ENCODE data around the gene NGFR.

The NGFR gene

DNA sequence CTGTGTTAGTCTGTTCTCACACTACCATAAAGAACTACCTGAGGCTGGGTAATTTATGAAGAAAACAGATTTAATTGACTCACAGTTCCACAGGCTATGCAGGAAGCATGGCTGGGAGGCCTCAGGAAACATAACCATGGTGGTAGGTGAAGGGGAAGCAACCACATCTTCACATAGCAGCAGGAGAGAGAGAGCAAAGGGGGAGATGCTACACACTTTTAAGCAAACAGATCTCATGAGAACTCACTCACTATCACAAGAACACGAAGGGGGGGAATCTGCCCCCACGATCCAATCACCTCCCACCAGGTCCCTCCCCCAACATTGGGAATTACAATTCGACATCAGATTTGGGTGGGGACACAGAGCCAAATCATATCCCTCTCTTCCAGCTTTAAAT is 48.8 kb downstream of the NGFR start:
- Histone ChIP-seq H3K4me3 (ENCODE audit: low read depth, low read length) (no peak overlapping the region), H3K36me3 (replicated peaks) (no peaks in the 10 kb centered on the region), H3K27ac (no peak overlapping the region), H3K27me3 (replicated peaks) (peaks cover 9% of the 10 kb centered on the region)
- in situ Hi-C loops (cut with HindIII; ENCODE audit: low pct_ligation_motif_present, low sequenced_read_pairs), result no loop called here
- TF ChIP-seq, protein P1, sequence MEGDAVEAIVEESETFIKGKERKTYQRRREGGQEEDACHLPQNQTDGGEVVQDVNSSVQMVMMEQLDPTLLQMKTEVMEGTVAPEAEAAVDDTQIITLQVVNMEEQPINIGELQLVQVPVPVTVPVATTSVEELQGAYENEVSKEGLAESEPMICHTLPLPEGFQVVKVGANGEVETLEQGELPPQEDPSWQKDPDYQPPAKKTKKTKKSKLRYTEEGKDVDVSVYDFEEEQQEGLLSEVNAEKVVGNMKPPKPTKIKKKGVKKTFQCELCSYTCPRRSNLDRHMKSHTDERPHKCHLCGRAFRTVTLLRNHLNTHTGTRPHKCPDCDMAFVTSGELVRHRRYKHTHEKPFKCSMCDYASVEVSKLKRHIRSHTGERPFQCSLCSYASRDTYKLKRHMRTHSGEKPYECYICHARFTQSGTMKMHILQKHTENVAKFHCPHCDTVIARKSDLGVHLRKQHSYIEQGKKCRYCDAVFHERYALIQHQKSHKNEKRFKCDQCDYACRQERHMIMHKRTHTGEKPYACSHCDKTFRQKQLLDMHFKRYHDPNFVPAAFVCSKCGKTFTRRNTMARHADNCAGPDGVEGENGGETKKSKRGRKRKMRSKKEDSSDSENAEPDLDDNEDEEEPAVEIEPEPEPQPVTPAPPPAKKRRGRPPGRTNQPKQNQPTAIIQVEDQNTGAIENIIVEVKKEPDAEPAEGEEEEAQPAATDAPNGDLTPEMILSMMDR (IDR thresholded peaks at IDR 0.05; ENCODE audit: low read depth, low read length, missing control alignments), result no peak
- no peak for DNase-seq

DNA sequence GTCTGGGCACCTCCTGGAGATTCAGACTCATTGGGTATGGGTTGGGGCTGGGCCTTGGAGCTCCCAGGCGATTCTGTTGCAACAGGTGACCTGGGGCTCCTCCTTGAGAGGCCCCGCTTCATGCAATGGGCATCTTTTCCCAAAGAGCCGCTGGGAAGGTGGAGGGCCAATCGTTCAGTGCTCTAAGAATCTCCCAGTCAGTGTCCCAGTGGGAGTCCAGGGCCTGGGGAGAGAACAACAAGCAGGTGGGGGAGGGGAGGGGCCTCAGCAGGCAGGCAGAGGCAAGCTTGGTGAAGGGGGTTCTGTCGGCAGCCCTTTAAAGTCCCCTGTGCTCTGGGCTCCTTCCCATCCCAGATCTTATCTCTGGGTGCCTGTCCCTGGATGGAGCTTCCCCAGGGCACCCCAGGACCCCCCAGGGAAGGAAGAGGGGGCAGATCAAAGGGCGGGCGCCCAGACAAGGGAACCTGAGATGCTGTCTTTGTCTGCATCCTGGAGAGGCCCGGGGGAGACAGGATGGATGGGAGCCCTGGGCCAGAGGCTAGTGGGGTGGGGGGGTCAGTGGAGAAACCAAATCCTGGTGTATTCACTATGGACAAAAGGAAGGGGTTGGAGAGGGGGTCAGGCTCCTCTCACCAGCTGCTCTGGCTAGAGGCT is 50.0 kb downstream of the NGFR start:
- TF ChIP-seq, protein P1 (IDR thresholded peaks at IDR 0.05; ENCODE audit: low read depth, low read length, missing control alignments), result no peak
- no peak for DNase-seq
- H3K4me3 ChIP-seq (ENCODE audit: low read depth, low read length), result no peak overlapping the region
- in situ Hi-C loops (cut with HindIII; ENCODE audit: low pct_ligation_motif_present, low sequenced_read_pairs), result no loop called here
- no peak overlapping the region for H3K27ac ChIP-seq
- H3K27me3 ChIP-seq (replicated peaks), result peaks cover 9% of the 10 kb centered on the region
- no peaks in the 10 kb centered on the region for H3K36me3 ChIP-seq (replicated peaks)

DNA sequence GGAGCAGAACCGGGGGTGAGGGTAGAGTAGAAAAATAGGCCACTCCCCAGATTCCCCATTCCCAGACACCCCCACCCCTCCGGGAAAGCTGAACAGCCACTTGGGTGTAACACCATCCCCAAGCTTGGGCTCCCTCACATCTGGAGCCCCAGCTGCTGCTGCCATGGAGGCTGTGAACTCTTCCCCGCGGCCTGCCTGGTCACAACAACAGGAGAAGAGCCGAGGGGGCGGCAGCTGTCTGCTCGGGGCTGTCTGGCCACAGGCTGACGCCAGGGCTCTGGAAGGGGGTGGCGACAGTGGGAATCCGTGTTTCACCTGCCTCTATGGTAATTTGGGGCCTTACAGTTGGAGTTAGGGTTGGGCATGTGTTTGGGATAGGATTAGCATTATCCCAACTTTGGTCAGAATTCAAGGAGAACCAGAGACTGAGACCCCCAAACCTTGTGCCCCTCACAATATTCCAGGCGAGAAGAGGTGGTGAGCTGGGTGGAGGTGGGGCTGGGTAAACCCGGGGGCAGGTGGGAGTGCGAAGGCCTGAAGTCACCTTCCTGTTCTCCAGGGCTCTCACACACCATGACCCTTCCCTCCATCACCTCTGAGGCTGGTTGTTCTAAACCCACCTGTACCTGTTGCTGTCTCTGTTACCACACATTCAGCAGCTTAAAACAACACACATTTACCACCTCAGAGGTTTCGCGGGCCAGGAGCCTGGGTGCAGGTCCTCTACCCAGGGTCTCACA is 50.9 kb downstream of the NGFR start:
- TF ChIP-seq, protein P1 (IDR thresholded peaks at IDR 0.05; ENCODE audit: low read depth, low read length, missing control alignments), result no peak
- no peak for DNase-seq
- no peak overlapping the region for H3K4me3 ChIP-seq (ENCODE audit: low read depth, low read length)
- no peak overlapping the region for H3K27ac ChIP-seq
- H3K36me3 ChIP-seq (replicated peaks), result no peaks in the 10 kb centered on the region
- in situ Hi-C loops (cut with HindIII; ENCODE audit: low pct_ligation_motif_present, low sequenced_read_pairs), result no loop called here
- H3K27me3 ChIP-seq (replicated peaks), result peaks cover 9% of the 10 kb centered on the region

DNA sequence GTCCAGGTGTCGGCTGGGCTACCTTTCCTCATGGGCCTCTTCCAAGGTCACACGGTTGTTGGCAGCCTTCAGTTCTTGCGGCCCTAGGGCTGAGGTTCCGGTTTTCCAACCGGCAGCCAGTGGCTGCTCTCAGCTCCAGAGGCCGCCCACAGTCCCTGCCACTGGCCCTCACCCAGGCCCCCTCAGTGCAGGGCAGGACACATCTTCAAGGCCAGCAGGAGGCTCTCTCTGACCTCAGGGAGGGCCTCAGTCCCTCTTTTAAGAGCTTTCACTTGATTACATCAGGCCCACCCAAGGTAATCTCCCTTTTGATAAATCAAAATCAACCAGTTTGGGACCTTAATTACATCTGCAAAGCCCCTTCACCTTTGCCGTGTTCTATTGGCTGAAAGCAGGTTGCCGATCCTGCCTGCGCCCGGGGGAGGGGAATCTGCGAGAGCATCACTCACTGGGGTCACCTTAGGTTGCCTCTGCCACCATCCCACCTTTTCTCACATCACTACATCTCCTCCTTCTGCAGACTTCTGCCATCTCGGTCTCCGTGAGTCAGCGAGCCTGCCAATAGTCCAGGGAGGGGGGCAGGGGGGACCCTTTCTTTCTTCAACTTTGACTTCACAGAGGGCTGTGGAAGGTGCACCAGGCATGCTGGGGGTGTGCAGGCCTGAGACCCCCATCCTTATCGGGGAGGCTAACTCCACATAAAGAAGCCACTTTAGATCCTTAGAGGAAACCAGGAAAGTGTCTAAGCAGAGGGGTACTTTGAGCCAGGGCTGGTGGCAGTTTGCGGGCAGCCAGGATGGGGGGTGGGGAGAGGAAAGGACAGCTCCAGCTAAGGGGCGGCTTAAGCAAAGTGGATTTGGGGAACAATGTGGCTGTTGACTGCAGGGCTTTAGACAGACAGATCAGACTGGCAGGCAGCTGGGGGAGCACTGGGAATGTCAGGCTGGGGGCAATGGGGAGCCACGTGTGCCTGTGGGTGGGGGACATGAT is 51.7 kb downstream of the NGFR start:
- in situ Hi-C loops (cut with HindIII; ENCODE audit: low pct_ligation_motif_present, low sequenced_read_pairs), result no loop called here
- no peak overlapping the region for H3K27ac ChIP-seq
- H3K27me3 ChIP-seq (replicated peaks), result peaks cover 9% of the 10 kb centered on the region
- DNase-seq, result no peak
- TF ChIP-seq, protein P1 (IDR thresholded peaks at IDR 0.05; ENCODE audit: low read depth, low read length, missing control alignments), result no peak
- no peaks in the 10 kb centered on the region for H3K36me3 ChIP-seq (replicated peaks)
- H3K4me3 ChIP-seq (ENCODE audit: low read depth, low read length), result no peak overlapping the region

DNA sequence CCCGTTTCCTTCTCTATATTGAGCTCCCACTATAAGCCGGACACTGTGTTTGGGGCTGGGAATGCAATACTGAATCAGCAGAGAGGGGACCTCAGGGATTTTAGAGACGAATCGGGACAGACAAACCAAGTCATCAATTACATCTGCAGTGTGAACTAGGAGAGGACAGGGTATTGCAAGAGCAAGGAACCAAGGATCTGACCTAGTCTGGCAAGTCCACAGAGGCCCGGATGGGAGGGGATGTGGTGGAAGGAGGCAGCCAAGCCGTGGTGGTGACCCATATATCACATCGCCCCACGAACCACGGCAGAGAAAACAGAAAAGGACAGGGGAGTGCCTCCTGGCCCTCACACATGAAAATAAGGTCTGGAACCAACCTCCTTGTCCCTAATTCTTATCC is 52.5 kb downstream of the NGFR start:
- Histone ChIP-seq H3K36me3 (replicated peaks) (no peaks in the 10 kb centered on the region), H3K4me3 (ENCODE audit: low read depth, low read length) (no peak overlapping the region), H3K27ac (no peak overlapping the region), H3K27me3 (replicated peaks) (peaks cover 9% of the 10 kb centered on the region)
- DNase-seq, result no peak
- in situ Hi-C loops (cut with HindIII; ENCODE audit: low pct_ligation_motif_present, low sequenced_read_pairs), result no loop called here
- TF ChIP-seq, protein P1 (IDR thresholded peaks at IDR 0.05; ENCODE audit: low read depth, low read length, missing control alignments), result no peak

Measured in brain microvascular endothelial cell (primary cell).